SK-N-SH (cell line): ENCODE measurements around the gene PARD3B. TPM values are rescaled to one million over a fixed set of nuclear protein-coding genes. Genes with fewer than 3 reads are reported as not detected.

Experiments
- CTCF ChIA-PET: fragments of 300-600, 350-600 bp; formaldehyde crosslinking; extraction: SDS; loops from one replicate; lab custom pipeline; 2021; lab: Yijun Ruan, JAX
- POLR2A ChIA-PET: fragments of 350-600 bp; sonication (Branson Sonifier 250); formaldehyde crosslinking; extraction: SDS; loops from one replicate; lab custom pipeline; 2020; ENCODE audit warnings: antibody characterized with exemption, inconsistent platforms; lab: Yijun Ruan, JAX
- DNase-seq: peaks from one replicate; pipeline ENCODE4 v3.0.0; 2012
- H2AFZ ChIP-seq: fragments of 200-600 bp; sonication (generic); 2 replicates; pipeline ENCODE4 v1.8.1; 2016; ENCODE audit warnings: antibody characterized with exemption, mild to moderate bottlenecking, low read depth
- H3F3A ChIP-seq: fragments of 200-600 bp; sonication (generic); replicated peaks from 2 replicates; pipeline ENCODE3; 2016; ENCODE audit warnings: antibody characterized with exemption, mild to moderate bottlenecking; ENCODE audit not compliant: insufficient read depth
- H3K27ac ChIP-seq, 2 experiments: fragments of 200-500 bp in 1 of 2; fragments of 200-600 bp in 1 of 2; sonication (Bioruptor generic) in 1 of 2; sonication (generic), shearing (Covaris generic) in 1 of 2; 2 replicates each; pipeline versions ENCODE4 v1.5.1 to v1.6.1; 2014 to 2016; ENCODE audit warnings: low read depth in 2 of 2, inconsistent platforms in 1 of 2, low read length in 1 of 2, mild to moderate bottlenecking in 1 of 2, mixed read lengths in 1 of 2
- H3K27me3 ChIP-seq: fragments of 200-600 bp; sonication (generic), shearing (Covaris generic); 2 replicates; pipeline ENCODE4 v1.6.1; 2016; ENCODE audit warnings: mixed run types; ENCODE audit not compliant: insufficient read depth
- H3K36me3 ChIP-seq, 2 experiments: fragments of 200-500 bp in 1 of 2; fragments of 200-600 bp in 1 of 2; sonication (Bioruptor generic) in 1 of 2; sonication (generic) in 1 of 2; replicated peaks in 1 of 2; 2 replicates each; pipeline versions ENCODE3 to v1.5.1; 2014 to 2016; ENCODE audit warnings: low read length in 1 of 2, mild to moderate bottlenecking in 1 of 2; ENCODE audit not compliant: insufficient read depth in 2 of 2, control insufficient read depth in 1 of 2
- H3K4me1 ChIP-seq, 2 experiments: fragments of 200-500 bp in 1 of 2; fragments of 200-600 bp in 1 of 2; sonication (Bioruptor generic) in 1 of 2; sonication (generic), shearing (Covaris generic) in 1 of 2; 2 replicates each; pipeline versions ENCODE4 v1.5.1 to v1.6.1; 2014 to 2016; ENCODE audit warnings: low read depth in 1 of 2, low read length in 1 of 2, mixed run types in 1 of 2; ENCODE audit not compliant: insufficient read depth in 2 of 2, control insufficient read depth in 1 of 2
- H3K4me2 ChIP-seq: fragments of 200-600 bp; sonication (generic), shearing (Covaris generic); 2 replicates; pipeline ENCODE4 v1.6.1; 2017; ENCODE audit warnings: mixed run types
- H3K4me3 ChIP-seq, 2 experiments: fragments of 200-500 bp in 1 of 2; fragments of 200-600 bp in 1 of 2; sonication (Bioruptor generic) in 1 of 2; sonication (generic), shearing (Covaris generic) in 1 of 2; 2 replicates each; pipeline versions ENCODE4 v1.5.1 to v1.8.1; 2014 to 2016; ENCODE audit warnings: low read depth in 2 of 2, inconsistent platforms in 1 of 2, low read length in 1 of 2, mild to moderate bottlenecking in 1 of 2, mixed read lengths in 1 of 2, moderate library complexity in 1 of 2
- H3K79me2 ChIP-seq: fragments of 200-600 bp; sonication (generic); 2 replicates; pipeline ENCODE4 v1.8.1; 2017; ENCODE audit warnings: mild to moderate bottlenecking; ENCODE audit not compliant: insufficient read depth
- H3K9ac ChIP-seq: fragments of 200-600 bp; sonication (generic); 2 replicates; pipeline ENCODE4 v1.6.1; 2017; ENCODE audit warnings: mixed run types
- H3K9me2 ChIP-seq: fragments of 200-600 bp; sonication (generic); 2 replicates; pipeline ENCODE4 v1.6.1; 2017; ENCODE audit warnings: mixed run types
- H3K9me3 ChIP-seq: fragments of 200-600 bp; sonication (generic); 2 replicates; pipeline ENCODE4 v1.6.1; 2017; ENCODE audit warnings: mixed run types, mild to moderate bottlenecking, moderate library complexity
- H4K20me1 ChIP-seq: fragments of 200-600 bp; sonication (generic); 2 replicates; pipeline ENCODE4 v1.6.1; 2017; ENCODE audit warnings: mild to moderate bottlenecking, mixed run types; ENCODE audit not compliant: insufficient read depth
- CHD2 ChIP-seq: fragments of 150-350 bp; IDR thresholded peaks from 2 replicates; pipeline ENCODE4 v1.6.1; 2018; ENCODE audit warnings: low read length; ENCODE audit not compliant: partially characterized antibody
- CTCF ChIP-seq: fragments of 200-600 bp; sonication (generic); IDR thresholded peaks from 2 replicates; pipeline ENCODE4 v1.6.1; 2017; ENCODE audit warnings: antibody characterized with exemption, mild to moderate bottlenecking, moderate library complexity
- ELF1 ChIP-seq: IDR thresholded peaks from 2 replicates; pipeline ENCODE4 v1.4.0; 2012
- GABPA ChIP-seq: IDR thresholded peaks from 2 replicates; pipeline ENCODE4 v1.4.0; 2012; ENCODE audit warnings: low read depth, mild to moderate bottlenecking
- MAX ChIP-seq: IDR thresholded peaks from 2 replicates; pipeline ENCODE4 v1.4.0; 2012; ENCODE audit warnings: low read depth
- MEF2A ChIP-seq: IDR thresholded peaks from 2 replicates; pipeline ENCODE4 v1.4.0; 2012; ENCODE audit warnings: low read depth, borderline replicate concordance
- NFIC ChIP-seq: IDR thresholded peaks from 2 replicates; pipeline ENCODE4 v1.4.0; 2012; ENCODE audit warnings: borderline replicate concordance
- NRF1 ChIP-seq: IDR thresholded peaks from 2 replicates; pipeline ENCODE4 v1.6.1; 2012; ENCODE audit warnings: low read depth, mild to moderate bottlenecking, low read length
- PBX3 ChIP-seq: IDR thresholded peaks from 2 replicates; pipeline ENCODE4; 2012
- RCOR1 ChIP-seq: fragments of 150-350 bp; IDR thresholded peaks from 2 replicates; pipeline ENCODE4 v1.6.1; 2017; ENCODE audit warnings: antibody characterized with exemption, low read length
- REST ChIP-seq: IDR thresholded peaks from 2 replicates; pipeline ENCODE4 v1.6.1; 2012; ENCODE audit warnings: mild to moderate bottlenecking, low read depth, low read length, moderate library complexity
- SIN3A ChIP-seq: IDR thresholded peaks from 2 replicates; pipeline ENCODE4 v1.6.1; 2012; ENCODE audit warnings: low read depth, mild to moderate bottlenecking, low read length, moderate library complexity, borderline replicate concordance
- SMC3 ChIP-seq: IDR thresholded peaks from 2 replicates; pipeline ENCODE4 v1.6.1; 2012; ENCODE audit warnings: low read depth, low read length, improper control_type of control experiment
- TAF1 ChIP-seq: IDR thresholded peaks from 2 replicates; pipeline ENCODE4 v1.6.1; 2012; ENCODE audit warnings: low read depth, mild to moderate bottlenecking, low read length, moderate library complexity, borderline replicate concordance
- TCF12 ChIP-seq: IDR thresholded peaks from 2 replicates; pipeline ENCODE4 v1.4.0; 2012
- USF1 ChIP-seq: IDR thresholded peaks from 2 replicates; pipeline ENCODE4 v1.4.0; 2012; ENCODE audit warnings: low read depth, borderline replicate concordance
- WGBS: methylation state at CpG from one replicate; pipeline ENCODE4 v1.1.6; 2017; ENCODE audit warnings: low lambda C conversion rate; 5-methylcytosine and 5-hydroxymethylcytosine counted together
- polyA plus RNA-seq, 3 experiments: library from polyadenylated mRNA; depleted of rRNA; stranded (reverse); fragments of >200 nt; gene quantifications; 2 replicates each; pipeline ENCODE4 v1.2.3, GENCODE V29; 2012

The PARD3B gene
- polyA plus RNA-seq, 1 of the 3 experiments (the other 2 are of a cell fraction), result 0.87 TPM

- H3K79me2 ChIP-seq, result no peaks in the 10 kb centered on the region
- TF ChIP-seq CTCF (no peak), USF1 (no peak), MEF2A (no peak), GABPA (no peak), TAF1 (no peak), CHD2 (no peak), NRF1 (no peak), NFIC (no peak), MAX (no peak), RCOR1 (no peak), TCF12 (no peak), REST (no peak), SMC3 (no peak), PBX3 (no peak), ELF1 (no peak), SIN3A (no peak)
- H3K4me3 ChIP-seq, result no peak overlapping the region
- no peaks in the 10 kb centered on the region for H3K9me2 ChIP-seq
- no peak overlapping the region for H3K4me2 ChIP-seq
- no peaks in the 10 kb centered on the region for H3K27me3 ChIP-seq
- no peaks in the 10 kb centered on the region for H3K36me3 ChIP-seq
- no peak overlapping the region for H3K27ac ChIP-seq
- H3K9me3 ChIP-seq, result no peaks in the 10 kb centered on the region
- WGBS, result 72% methylated on average over 1 of the region's 1 CpG
- CTCF ChIA-PET, result no interaction called here
- no peak for DNase-seq
- no peak overlapping the region for H3K9ac ChIP-seq
- no peaks in the 10 kb centered on the region for H4K20me1 ChIP-seq
- no peak overlapping the region for H2AFZ ChIP-seq
- peaks cover 0 to 11% of the 10 kb centered on the region in 2 experiments; a peak in 1 of 4 replicates for H3K4me1 ChIP-seq
- POLR2A ChIA-PET, result no interaction called here
- peaks cover 4% of the 10 kb centered on the region for H3F3A ChIP-seq
Measured at GRCh38 chr2:204947405-204947804, 402.1 kb downstream of the PARD3B start.
